ENCODE measurements around the gene CCDC191. TPM values are rescaled to one million over a fixed set of nuclear protein-coding genes. Genes with fewer than 3 reads are reported as not detected.

CCDC191 gene
- polyA plus RNA-seq, 3 donors, result 0.48 to 2.9 (median 1.2) TPM

DNA sequence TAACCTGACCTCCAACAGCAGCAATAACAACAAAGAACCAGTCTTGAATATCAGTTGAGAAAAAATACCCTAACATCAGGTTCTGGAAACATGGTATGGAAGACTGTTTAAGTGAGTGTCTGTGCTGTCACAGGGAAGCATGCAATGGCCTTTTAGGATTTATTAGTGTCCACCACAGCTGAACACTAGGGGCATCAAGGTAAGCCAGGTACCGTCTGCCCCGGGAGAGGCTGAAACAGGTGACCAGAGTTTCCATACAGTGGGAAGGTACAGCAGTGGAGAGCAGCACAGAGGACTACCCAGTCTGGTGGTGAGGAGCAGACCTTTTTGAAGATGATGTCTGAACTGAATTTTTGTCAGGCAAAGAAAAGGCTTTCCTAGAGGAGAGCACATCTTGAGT lies 90.2 kb downstream of the CCDC191 start:
- Histone ChIP-seq H3K27me3 (ENCODE audit: control insufficient read depth in 2 of 2, insufficient read depth in 2 of 2, low read length in 2 of 2) (no peaks in the 10 kb centered on the region), H3K4me2 (replicated peaks; ENCODE audit: extremely low read depth, low read length, poor library complexity, severe bottlenecking) (no peak overlapping the region), H2AFZ (ENCODE audit: insufficient read depth, low read depth, low read length, poor library complexity, severe bottlenecking) (no peak overlapping the region), H3K36me3 (replicated peaks in 1 of 2; ENCODE audit: control insufficient read depth in 1 of 2, insufficient read depth in 2 of 2, low read length in 2 of 2) (no peaks in the 10 kb centered on the region), H3K79me2 (ENCODE audit: insufficient read depth, low read length) (no peaks in the 10 kb centered on the region), H3K4me1 (ENCODE audit: control insufficient read depth in 1 of 2, insufficient read depth in 2 of 2, low read length in 2 of 2) (no peaks in the 10 kb centered on the region), H3K27ac (ENCODE audit: low read depth in 1 of 2, low read length in 2 of 2) (no peak overlapping the region), H3K9ac (ENCODE audit: insufficient read depth, low read length, poor library complexity, severe bottlenecking) (no peak overlapping the region), H3K4me3 (replicated peaks in 1 of 3; ENCODE audit: low read depth in 2 of 3, low read length in 3 of 3) (no peak overlapping the region), H3K9me3 (replicated peaks in 1 of 2; ENCODE audit: control insufficient read depth in 1 of 2, insufficient read depth in 1 of 2, low read length in 2 of 2) (no peaks in the 10 kb centered on the region), H4K20me1 (ENCODE audit: insufficient read depth, low read length) (no peaks in the 10 kb centered on the region)
- TF ChIP-seq, protein P1, sequence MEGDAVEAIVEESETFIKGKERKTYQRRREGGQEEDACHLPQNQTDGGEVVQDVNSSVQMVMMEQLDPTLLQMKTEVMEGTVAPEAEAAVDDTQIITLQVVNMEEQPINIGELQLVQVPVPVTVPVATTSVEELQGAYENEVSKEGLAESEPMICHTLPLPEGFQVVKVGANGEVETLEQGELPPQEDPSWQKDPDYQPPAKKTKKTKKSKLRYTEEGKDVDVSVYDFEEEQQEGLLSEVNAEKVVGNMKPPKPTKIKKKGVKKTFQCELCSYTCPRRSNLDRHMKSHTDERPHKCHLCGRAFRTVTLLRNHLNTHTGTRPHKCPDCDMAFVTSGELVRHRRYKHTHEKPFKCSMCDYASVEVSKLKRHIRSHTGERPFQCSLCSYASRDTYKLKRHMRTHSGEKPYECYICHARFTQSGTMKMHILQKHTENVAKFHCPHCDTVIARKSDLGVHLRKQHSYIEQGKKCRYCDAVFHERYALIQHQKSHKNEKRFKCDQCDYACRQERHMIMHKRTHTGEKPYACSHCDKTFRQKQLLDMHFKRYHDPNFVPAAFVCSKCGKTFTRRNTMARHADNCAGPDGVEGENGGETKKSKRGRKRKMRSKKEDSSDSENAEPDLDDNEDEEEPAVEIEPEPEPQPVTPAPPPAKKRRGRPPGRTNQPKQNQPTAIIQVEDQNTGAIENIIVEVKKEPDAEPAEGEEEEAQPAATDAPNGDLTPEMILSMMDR (IDR thresholded peaks at IDR 0.05), result no peak
- intact Hi-C loops (cut with micrococcal nuclease), result no loop called here
- Mint-ChIP-seq H3K9me3 (peaks cover 0 to 6% (median 0%) of the 10 kb centered on the region in 7 donors), H3K36me3 (no peaks in the 10 kb centered on the region), H3K27me3 (ENCODE audit: low read depth in 3 of 3) (no peaks in the 10 kb centered on the region), H3K4me3 (no peak overlapping the region), H3K27ac (no peak overlapping the region), H3K4me1 (no peaks in the 10 kb centered on the region)
- DNase-seq, result no peak
- 100% methylated on average over 1 of the region's 2 CpGs for WGBS (ENCODE audit: insufficient coverage)

- WGBS (ENCODE audit: insufficient coverage), result no CpG with 5 or more reads among the region's 3 CpGs
- no peaks in the 10 kb centered on the region for H3K27me3 ChIP-seq (ENCODE audit: control insufficient read depth in 2 of 2, insufficient read depth in 2 of 2, low read length in 2 of 2)
- intact Hi-C loops (cut with micrococcal nuclease), result no loop called here
- H3K4me3 ChIP-seq (replicated peaks in 1 of 3; ENCODE audit: low read depth in 2 of 3, low read length in 3 of 3), result no peak overlapping the region
- DNase-seq, result no peak
- H3K4me2 ChIP-seq (replicated peaks; ENCODE audit: extremely low read depth, low read length, poor library complexity, severe bottlenecking), result no peak overlapping the region
- H3K79me2 ChIP-seq (ENCODE audit: insufficient read depth, low read length), result no peaks in the 10 kb centered on the region
- H3K9ac ChIP-seq (ENCODE audit: insufficient read depth, low read length, poor library complexity, severe bottlenecking), result no peak overlapping the region
- no peaks in the 10 kb centered on the region for H4K20me1 ChIP-seq (ENCODE audit: insufficient read depth, low read length)
- no peaks in the 10 kb centered on the region for H3K9me3 ChIP-seq (replicated peaks in 1 of 2; ENCODE audit: control insufficient read depth in 1 of 2, insufficient read depth in 1 of 2, low read length in 2 of 2)
- TF ChIP-seq, protein P1 (IDR thresholded peaks at IDR 0.05), result no peak
- peaks cover 0 to under 1% of the 10 kb centered on the region in 2 donors for H3K36me3 Mint-ChIP-seq
- H3K27ac ChIP-seq (ENCODE audit: low read depth in 1 of 2, low read length in 2 of 2), result no peak overlapping the region
- H3K27ac Mint-ChIP-seq, result no peak overlapping the region
- no peaks in the 10 kb centered on the region for H3K4me1 Mint-ChIP-seq
- no peak overlapping the region for H3K4me3 Mint-ChIP-seq
- H3K36me3 ChIP-seq (replicated peaks in 1 of 2; ENCODE audit: control insufficient read depth in 1 of 2, insufficient read depth in 2 of 2, low read length in 2 of 2), result no peaks in the 10 kb centered on the region
- H3K27me3 Mint-ChIP-seq (ENCODE audit: low read depth in 3 of 3), result no peaks in the 10 kb centered on the region
- no peaks in the 10 kb centered on the region for H3K4me1 ChIP-seq (ENCODE audit: control insufficient read depth in 1 of 2, insufficient read depth in 2 of 2, low read length in 2 of 2)
- H2AFZ ChIP-seq (ENCODE audit: insufficient read depth, low read depth, low read length, poor library complexity, severe bottlenecking), result no peak overlapping the region
- peaks cover 0 to 1% (median 0%) of the 10 kb centered on the region in 7 donors for H3K9me3 Mint-ChIP-seq
Measured at GRCh38 chr3:113963879-113964278, 92.4 kb downstream of the CCDC191 start.
